Measurements from ENCODE around the gene GNG10. TPM values are rescaled to one million over a fixed set of nuclear protein-coding genes. Genes with fewer than 3 reads are reported as not detected.

GNG10 gene
- total and polyA plus RNA-seq, 2 of the 4 experiments (the other 2 are of a cell fraction): 48.8 to 72.7 TPM

DNA sequence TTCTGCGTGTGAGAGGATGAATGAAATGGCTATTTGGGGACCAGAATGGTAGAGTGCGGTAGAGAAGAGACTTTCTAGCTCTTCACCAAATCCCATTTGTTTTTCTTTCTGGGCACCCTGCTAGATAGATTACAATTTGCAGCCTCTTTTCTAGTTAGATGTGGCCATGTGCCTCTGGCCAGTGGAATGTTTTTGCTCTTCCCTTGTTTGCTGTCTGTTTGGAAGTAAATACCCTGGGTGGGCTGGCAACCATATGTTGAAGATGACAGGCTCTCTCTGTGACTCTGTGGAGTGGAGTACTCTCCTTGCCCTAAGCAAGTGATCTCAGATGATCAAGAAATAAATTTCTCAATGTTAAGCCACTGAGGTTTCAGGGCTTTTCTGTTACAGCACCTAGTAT lies 12.9 kb downstream of the GNG10 start:
- Histone ChIP-seq H3K18ac (ENCODE audit: low read depth, low read length) (no peak overlapping the region), H3K56ac (ENCODE audit: extremely low read depth, insufficient read depth, low read length) (no peak overlapping the region), H3K4me1 (ENCODE audit: control insufficient read depth, insufficient read depth, low read length) (no peaks in the 10 kb centered on the region), H2AK5ac (ENCODE audit: low read depth, low read length) (no peak overlapping the region), H3K27ac (ENCODE audit: insufficient read depth, low read length) (no peak overlapping the region), H3K9ac (ENCODE audit: low read depth, low read length) (no peak overlapping the region), H2BK20ac (ENCODE audit: low read depth, low read length) (no peak overlapping the region), H4K20me1 (ENCODE audit: insufficient read depth, low read length) (no peaks in the 10 kb centered on the region), H3K9me3 (ENCODE audit: control insufficient read depth, insufficient read depth, low read length) (no peaks in the 10 kb centered on the region), H3K4me3 (ENCODE audit: insufficient read depth, low read depth, low read length) (no peak overlapping the region), H4K8ac (ENCODE audit: low read depth in 2 of 2, low read length in 2 of 2) (no peak overlapping the region), H3K36me3 (ENCODE audit: control insufficient read depth, insufficient read depth, low read length) (peaks cover 21% of the 10 kb centered on the region), H3K14ac (replicated peaks; ENCODE audit: low read depth, low read length) (no peak overlapping the region), H3K79me1 (ENCODE audit: low read depth in 1 of 2, low read length in 2 of 2) (peaks cover 0 to 4% of the 10 kb centered on the region in 2 experiments; a peak in 2 of 4 replicates), H2BK120ac (ENCODE audit: low read depth, low read length) (no peak overlapping the region), H3K9me1 (ENCODE audit: insufficient read depth, low read length) (0 out of 2 replicates have a peak, but pooled peaks cover 2% of the 10 kb centered on the region), H3K27me3 (ENCODE audit: control insufficient read depth, insufficient read depth, low read length) (no peaks in the 10 kb centered on the region), H2BK15ac (ENCODE audit: low read depth, low read length) (no peak overlapping the region), H3K23ac (ENCODE audit: low read depth, low read length) (no peak overlapping the region), H3K4ac (ENCODE audit: low read depth, low read length) (no peak overlapping the region), H3K4me2 (ENCODE audit: low read depth, low read length) (no peak overlapping the region), H2BK5ac (ENCODE audit: low read depth, low read length, poor library complexity, severe bottlenecking) (no peak overlapping the region), H2AK9ac (replicated peaks; ENCODE audit: low read depth, low read length, poor library complexity) (no peak overlapping the region), H2AFZ (replicated peaks; ENCODE audit: low read length, poor library complexity) (no peak overlapping the region), H4K5ac (ENCODE audit: low read depth, low read length) (no peak overlapping the region), H4K91ac (ENCODE audit: insufficient read depth, low read depth, low read length) (no peak overlapping the region)
- ChIA-PET CTCF (interaction anchor here (0.7 kb wide), 1 partner anchor 11 kb away, joined by 7 read pairs; no protein-coding TSS in a partner anchor), POLR2A (ENCODE audit: unreplicated experiment) (no interaction called here)
- DNase-seq: no peak
- TF ChIP-seq MXI1 (IDR thresholded peaks at IDR 0.05; ENCODE audit: borderline replicate concordance, low read depth, low read length) (no peak), RFX5 (IDR thresholded peaks at IDR 0.05; ENCODE audit: low read depth, low read length) (no peak), USF2 (IDR thresholded peaks at IDR 0.05; ENCODE audit: low read depth, low read length) (no peak), RCOR1 (IDR thresholded peaks at IDR 0.05; ENCODE audit: insufficient replicate concordance, low read length) (no peak), CEBPB (IDR thresholded peaks at IDR 0.05; ENCODE audit: low read depth, low read length) (no peak), SMC3 (IDR thresholded peaks at IDR 0.05; ENCODE audit: low read depth, low read length) (no peak)
- TF ChIP-seq, protein P1, sequence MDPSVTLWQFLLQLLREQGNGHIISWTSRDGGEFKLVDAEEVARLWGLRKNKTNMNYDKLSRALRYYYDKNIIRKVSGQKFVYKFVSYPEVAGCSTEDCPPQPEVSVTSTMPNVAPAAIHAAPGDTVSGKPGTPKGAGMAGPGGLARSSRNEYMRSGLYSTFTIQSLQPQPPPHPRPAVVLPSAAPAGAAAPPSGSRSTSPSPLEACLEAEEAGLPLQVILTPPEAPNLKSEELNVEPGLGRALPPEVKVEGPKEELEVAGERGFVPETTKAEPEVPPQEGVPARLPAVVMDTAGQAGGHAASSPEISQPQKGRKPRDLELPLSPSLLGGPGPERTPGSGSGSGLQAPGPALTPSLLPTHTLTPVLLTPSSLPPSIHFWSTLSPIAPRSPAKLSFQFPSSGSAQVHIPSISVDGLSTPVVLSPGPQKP (IDR thresholded peaks at IDR 0.05; ENCODE audit: borderline replicate concordance, low read depth, low read length): no peak
- BruUV-seq (replicated peaks): no TSS peak
- ATAC-seq (ENCODE audit: low read depth): no peak
- WGBS, 2 experiments (ENCODE audit: extremely low coverage in 2 of 2, insufficient read length in 1 of 2): no CpG with 5 or more reads among the region's 2 CpGs
- in situ Hi-C loops (cut with MboI; ENCODE audit: low sequenced_read_pairs): no loop called here
- intact Hi-C loops (cut with micrococcal nuclease): no loop called here
- dilution Hi-C loops (cut with HindIII; ENCODE audit: low sequenced_read_pairs, unreplicated experiment): no loop called here

Measured in IMR-90 (cell line).